ENCODE measurements around the gene PLBD2.

Gene PLBD2

GRCh38 chr12:113396828-113397496, 38.6 kb downstream of the PLBD2 start:
- H3K79me2 ChIP-seq (ENCODE audit: insufficient read depth, low read length): no peaks in the 10 kb centered on the region
- H3K4me3 ChIP-seq (ENCODE audit: insufficient read depth, low read length, poor library complexity, severe bottlenecking): no peak overlapping the region
- no peak for TF ChIP-seq EZH2phosphoT487 (conservative IDR thresholded peaks at IDR 0.05; ENCODE audit: low read length)
- no peak for TF ChIP-seq CTCF (IDR thresholded peaks at IDR 0.05; ENCODE audit: insufficient read depth, low read length, poor library complexity, severe bottlenecking)
- no peaks in the 10 kb centered on the region for H3K9me2 ChIP-seq (replicated peaks; ENCODE audit: insufficient read depth, low read length)
- no peaks in the 10 kb centered on the region for H3K27me3 ChIP-seq (ENCODE audit: low read length)
- H3K9me3 ChIP-seq (ENCODE audit: insufficient read depth, low read length): no peaks in the 10 kb centered on the region
- no peak overlapping the region for H3K4me2 ChIP-seq (ENCODE audit: low read depth, low read length, poor library complexity, severe bottlenecking)
- no peaks in the 10 kb centered on the region for H3F3A ChIP-seq (ENCODE audit: insufficient read depth)
- H3K27ac ChIP-seq (ENCODE audit: low read depth, low read length): no peak overlapping the region
- H4K20me1 ChIP-seq (ENCODE audit: low read depth, low read length): no peaks in the 10 kb centered on the region
- no peak overlapping the region for H2AFZ ChIP-seq (ENCODE audit: low read depth, low read length, severe bottlenecking)
- no peak overlapping the region for H3K9ac ChIP-seq (ENCODE audit: low read length)
- no peaks in the 10 kb centered on the region for H3K36me3 ChIP-seq (ENCODE audit: low read length)

- H3F3A ChIP-seq (ENCODE audit: insufficient read depth): no peaks in the 10 kb centered on the region
- no peaks in the 10 kb centered on the region for H3K27me3 ChIP-seq (ENCODE audit: low read length)
- no peaks in the 10 kb centered on the region for H3K9me2 ChIP-seq (replicated peaks; ENCODE audit: insufficient read depth, low read length)
- no peak overlapping the region for H2AFZ ChIP-seq (ENCODE audit: low read depth, low read length, severe bottlenecking)
- H3K4me3 ChIP-seq (ENCODE audit: insufficient read depth, low read length, poor library complexity, severe bottlenecking): no peak overlapping the region
- no peaks in the 10 kb centered on the region for H3K79me2 ChIP-seq (ENCODE audit: insufficient read depth, low read length)
- H3K27ac ChIP-seq (ENCODE audit: low read depth, low read length): no peak overlapping the region
- H3K9me3 ChIP-seq (ENCODE audit: insufficient read depth, low read length): no peaks in the 10 kb centered on the region
- no peak overlapping the region for H3K9ac ChIP-seq (ENCODE audit: low read length)
- no peak overlapping the region for H3K4me2 ChIP-seq (ENCODE audit: low read depth, low read length, poor library complexity, severe bottlenecking)
- TF ChIP-seq EZH2phosphoT487 (conservative IDR thresholded peaks at IDR 0.05; ENCODE audit: low read length) (no peak), CTCF (IDR thresholded peaks at IDR 0.05; ENCODE audit: insufficient read depth, low read length, poor library complexity, severe bottlenecking) (no peak)
- no peaks in the 10 kb centered on the region for H3K36me3 ChIP-seq (ENCODE audit: low read length)
- H4K20me1 ChIP-seq (ENCODE audit: low read depth, low read length): no peaks in the 10 kb centered on the region
Measured at GRCh38 chr12:113397497-113398197, 39.3 kb downstream of the PLBD2 start.

- no peak for TF ChIP-seq EZH2phosphoT487 (conservative IDR thresholded peaks at IDR 0.05; ENCODE audit: low read length)
- no peak for TF ChIP-seq CTCF (IDR thresholded peaks at IDR 0.05; ENCODE audit: insufficient read depth, low read length, poor library complexity, severe bottlenecking)
Measured at GRCh38 chr12:113398346-113399290, 40.2 kb downstream of the PLBD2 start.

More at GRCh38 chr12:113398346-113399290, 40.2 kb downstream of the PLBD2 start:
- Histone ChIP-seq H3K9me3 (ENCODE audit: insufficient read depth, low read length) (no peaks in the 10 kb centered on the region), H3K79me2 (ENCODE audit: insufficient read depth, low read length) (no peaks in the 10 kb centered on the region), H3K36me3 (ENCODE audit: low read length) (no peaks in the 10 kb centered on the region), H3F3A (ENCODE audit: insufficient read depth) (no peaks in the 10 kb centered on the region), H4K20me1 (ENCODE audit: low read depth, low read length) (no peaks in the 10 kb centered on the region), H3K9me2 (replicated peaks; ENCODE audit: insufficient read depth, low read length) (no peaks in the 10 kb centered on the region), H3K27ac (ENCODE audit: low read depth, low read length) (no peak overlapping the region), H3K27me3 (ENCODE audit: low read length) (no peaks in the 10 kb centered on the region), H2AFZ (ENCODE audit: low read depth, low read length, severe bottlenecking) (no peak overlapping the region), H3K4me2 (ENCODE audit: low read depth, low read length, poor library complexity, severe bottlenecking) (no peak overlapping the region), H3K4me3 (ENCODE audit: insufficient read depth, low read length, poor library complexity, severe bottlenecking) (no peak overlapping the region), H3K9ac (ENCODE audit: low read length) (no peak overlapping the region)
